Kidney (tissue), 14 donors: ENCODE results near the gene PITPNC1. TPM values are rescaled to one million over a fixed set of nuclear protein-coding genes. Genes with fewer than 3 reads are reported as not detected.

ENCODE experiments used
- DNase-seq, 5 donors: peaks; one replicate each; pipeline ENCODE4 v3.0.0-alpha.2; 2013 to 2020
- FAIRE-seq: peaks from 2 replicates; lab custom pipeline; 2012; peaks lifted over from hg19 to GRCh38; lab: Jason Lieb, UNC
- H3K27ac ChIP-seq, 2 donors: one replicate each; pipeline ENCODE4 v1.7.0; 2013; ENCODE audit warnings: low read depth in 2 of 2, low read length in 2 of 2, inconsistent platforms in 1 of 2
- H3K27me3 ChIP-seq: one replicate; pipeline ENCODE4 v1.7.1; 2013; ENCODE audit warnings: low read length, inconsistent platforms; ENCODE audit not compliant: control insufficient read depth, insufficient read depth
- H3K36me3 ChIP-seq, 3 donors: one replicate each; pipeline versions ENCODE4 v1.7.0 to v1.7.1; 2013; ENCODE audit warnings: low read length in 3 of 3, control low read depth in 1 of 3, inconsistent platforms in 1 of 3; ENCODE audit not compliant: insufficient read depth in 3 of 3, control insufficient read depth in 2 of 3
- H3K4me1 ChIP-seq, 3 donors: one replicate each; pipeline versions ENCODE4 v1.7.0 to v1.7.1; 2013; ENCODE audit warnings: low read length in 3 of 3, inconsistent platforms in 1 of 3, low read depth in 1 of 3; ENCODE audit not compliant: control insufficient read depth in 2 of 3, insufficient read depth in 2 of 3
- H3K4me3 ChIP-seq, 3 donors: one replicate each; pipeline versions ENCODE4 v1.7.0 to v1.8.1; 2013; ENCODE audit warnings: low read length in 3 of 3, control low read depth in 1 of 3, inconsistent platforms in 1 of 3
- H3K9ac ChIP-seq, 3 donors: one replicate each; pipeline versions ENCODE4 v1.7.0 to v1.7.1; 2013; ENCODE audit warnings: low read length in 3 of 3, control low read depth in 1 of 3, inconsistent platforms in 1 of 3
- H3K9me3 ChIP-seq, 3 donors: one replicate each; pipeline versions ENCODE4 v1.7.0 to v1.7.1; 2013; ENCODE audit warnings: low read length in 3 of 3, control low read depth in 1 of 3, inconsistent platforms in 1 of 3; ENCODE audit not compliant: control insufficient read depth in 2 of 3, insufficient read depth in 1 of 3
- intact Hi-C: fragments of 100-400 bp; cut with DNase I; formaldehyde crosslinking; loops from one replicate; pipeline ENCODE4 v1.11.1; 2022
- polyA plus RNA-seq: library from polyadenylated mRNA; stranded (reverse); fragments of 350-450 nt; fragmentation: Illumina TruSeq; extraction: RNeasy Lipid Tissue Mini Kit (QIAGEN cat#74804); gene quantifications from one replicate; pipeline ENCODE4 v1.2.3, GENCODE V29; 2014; ENCODE audit warnings: low read depth, low replicate concordance; ENCODE audit not compliant: insufficient read depth
- total RNA-seq: library from RNA; stranded (reverse); fragmentation: NEBNext Ultra II Directional; extraction: Animal tissue kit (Norgen Biotek cat#: 25700); gene quantifications from one replicate; pipeline ENCODE4 v1.2.1, GENCODE V29; 2021
- TF ChIP-seq, protein P1 (sequence below): IDR thresholded peaks from 3 replicates; pipeline ENCODE4 v1.5.1; 2012; ENCODE audit warnings: mild to moderate bottlenecking, moderate library complexity, borderline replicate concordance; ENCODE audit not compliant: insufficient read depth; ENCODE audit errors: extremely low read depth
- donor health status: control.
- donor health status: control.
- donor health status: control.
- donor health status: control.
- donor health status: control.
- donor health status: DM: yes; HTN: yes; CAD: no.
- donor health status: Normal renal cell carcinoma (clear cell type).

The PITPNC1 gene
- total and polyA plus RNA-seq, 2 donors from 2014 or later, result 14.2 to 41.3 TPM

DNA sequence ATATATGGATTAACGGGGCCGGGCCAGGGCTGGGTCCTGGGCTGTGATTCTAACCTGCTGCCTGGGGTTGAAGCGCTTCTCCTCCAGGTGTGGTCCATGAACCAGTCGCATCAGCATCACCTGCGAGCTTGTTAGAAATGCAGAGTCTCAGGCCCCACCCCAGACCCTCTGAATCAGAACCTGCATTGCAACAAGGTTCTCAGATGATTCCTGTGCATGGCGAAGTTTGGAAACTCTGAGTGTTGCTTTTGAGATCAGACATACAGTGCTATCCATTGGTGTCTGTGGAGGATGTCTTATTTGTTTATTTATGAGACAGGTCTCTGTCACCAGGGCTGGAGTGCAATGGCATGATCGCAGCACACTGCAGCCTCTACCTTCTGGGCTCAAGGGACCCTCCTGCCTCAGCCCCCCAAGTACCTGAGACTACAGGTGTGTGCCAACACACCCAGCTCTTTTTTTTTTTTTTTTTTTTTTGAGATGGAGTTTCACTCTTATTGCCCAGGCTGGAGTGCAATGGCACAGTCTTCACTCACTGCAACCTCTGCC, 99.8 kb downstream of the PITPNC1 start:
- FAIRE-seq, result no peak
- Histone ChIP-seq H3K4me3 (no peak overlapping the region), H3K4me1 (peaks cover 3 to 24% (median 5%) of the 10 kb centered on the region in 3 donors), H3K9ac (no peak overlapping the region), H3K36me3 (no peaks in the 10 kb centered on the region), H3K9me3 (no peaks in the 10 kb centered on the region), H3K27me3 (no peaks in the 10 kb centered on the region), H3K27ac (no peak overlapping the region)
- intact Hi-C loops, result no loop called here
- TF ChIP-seq, protein P1, sequence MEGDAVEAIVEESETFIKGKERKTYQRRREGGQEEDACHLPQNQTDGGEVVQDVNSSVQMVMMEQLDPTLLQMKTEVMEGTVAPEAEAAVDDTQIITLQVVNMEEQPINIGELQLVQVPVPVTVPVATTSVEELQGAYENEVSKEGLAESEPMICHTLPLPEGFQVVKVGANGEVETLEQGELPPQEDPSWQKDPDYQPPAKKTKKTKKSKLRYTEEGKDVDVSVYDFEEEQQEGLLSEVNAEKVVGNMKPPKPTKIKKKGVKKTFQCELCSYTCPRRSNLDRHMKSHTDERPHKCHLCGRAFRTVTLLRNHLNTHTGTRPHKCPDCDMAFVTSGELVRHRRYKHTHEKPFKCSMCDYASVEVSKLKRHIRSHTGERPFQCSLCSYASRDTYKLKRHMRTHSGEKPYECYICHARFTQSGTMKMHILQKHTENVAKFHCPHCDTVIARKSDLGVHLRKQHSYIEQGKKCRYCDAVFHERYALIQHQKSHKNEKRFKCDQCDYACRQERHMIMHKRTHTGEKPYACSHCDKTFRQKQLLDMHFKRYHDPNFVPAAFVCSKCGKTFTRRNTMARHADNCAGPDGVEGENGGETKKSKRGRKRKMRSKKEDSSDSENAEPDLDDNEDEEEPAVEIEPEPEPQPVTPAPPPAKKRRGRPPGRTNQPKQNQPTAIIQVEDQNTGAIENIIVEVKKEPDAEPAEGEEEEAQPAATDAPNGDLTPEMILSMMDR, result no peak
- DNase-seq, result no peak

DNA sequence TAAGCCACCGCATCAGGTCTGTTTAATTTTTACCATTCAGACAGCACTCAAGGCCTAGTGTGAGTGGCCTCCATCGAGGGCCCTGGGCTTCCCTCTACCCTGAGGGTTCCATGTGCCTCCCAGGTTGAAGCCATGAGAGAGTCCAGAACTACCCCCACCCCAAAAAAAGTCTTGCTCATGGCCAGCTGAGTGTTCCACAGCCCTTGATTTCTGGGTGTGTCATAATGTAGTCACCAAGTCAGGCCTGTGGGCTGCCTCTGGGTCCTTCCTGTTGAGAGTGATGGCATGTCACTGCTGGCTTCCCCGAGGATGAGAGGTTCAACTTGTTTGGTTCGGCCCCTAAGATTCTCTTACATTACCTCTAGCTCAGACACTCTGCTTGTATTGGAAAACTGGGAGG, 100.6 kb downstream of the PITPNC1 start:
- TF ChIP-seq, protein P1, result no peak
- intact Hi-C loops, result no loop called here
- Histone ChIP-seq H3K36me3 (no peaks in the 10 kb centered on the region), H3K4me3 (no peak overlapping the region), H3K9ac (no peak overlapping the region), H3K4me1 (peaks cover 3 to 24% (median 5%) of the 10 kb centered on the region in 3 donors), H3K9me3 (no peaks in the 10 kb centered on the region), H3K27ac (peak overlapping the region in 1 of 2 donors; percentile 35), H3K27me3 (no peaks in the 10 kb centered on the region)
- no peak for DNase-seq
- FAIRE-seq, result no peak

DNA sequence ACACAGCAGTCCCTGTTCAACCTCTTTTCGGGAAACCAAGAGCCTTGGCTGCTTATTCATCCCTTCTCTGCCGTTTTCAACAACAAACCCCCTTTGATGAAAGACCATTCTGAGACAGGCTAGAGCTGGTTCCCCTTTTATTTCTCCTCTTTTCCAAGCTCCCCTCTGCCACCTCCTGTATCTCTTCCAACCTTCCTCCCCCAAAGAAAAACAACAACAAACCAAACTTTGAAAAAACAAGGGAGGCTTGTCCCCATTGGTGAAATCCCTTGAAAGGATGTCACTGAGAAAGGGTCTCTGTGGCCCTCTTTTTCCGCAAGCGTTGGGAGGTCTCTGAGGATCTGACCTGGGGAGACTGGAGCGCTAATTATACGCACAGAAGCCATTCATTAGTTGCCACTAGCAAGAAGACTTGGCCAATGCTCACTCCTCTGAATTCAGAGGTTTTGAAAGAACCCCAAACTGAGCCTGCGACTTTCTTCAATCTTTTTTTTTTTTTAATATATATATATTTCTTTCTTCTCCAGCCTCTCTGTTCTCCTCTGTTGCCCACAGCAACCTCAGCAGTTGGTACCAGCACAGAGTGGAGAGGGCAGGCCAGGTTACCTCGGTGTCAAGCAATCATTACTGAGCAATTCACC, 101.4 kb downstream of the PITPNC1 start:
- DNase-seq (peak in 1 of 5 donors; percentile 19), FAIRE-seq (no peak)
- Histone ChIP-seq H3K27ac (peak overlapping the region in 1 of 2 donors; percentile 35), H3K36me3 (no peaks in the 10 kb centered on the region), H3K9me3 (no peaks in the 10 kb centered on the region), H3K4me1 (peaks cover 3 to 24% (median 5%) of the 10 kb centered on the region in 3 donors), H3K9ac (peak overlapping the region in 1 of 3 donors; percentile 31), H3K27me3 (no peaks in the 10 kb centered on the region), H3K4me3 (peak overlapping the region in 1 of 3 donors; percentile 18)
- intact Hi-C loops, result no loop called here
- TF ChIP-seq, protein P1, result no peak
